Liver (tissue), 9 donors: ENCODE data around the gene PRPF40A. TPM values are rescaled to one million over a fixed set of nuclear protein-coding genes. Genes with fewer than 3 reads are reported as not detected.
"Not testable (repeated sequence)": the region's sequence is repeated elsewhere in the genome, so short reads cannot be mapped to it uniquely, and the experiment has no call there.

ENCODE experiments used
- DNase-seq: peaks from one replicate; pipeline ENCODE4 v3.0.0-alpha.2; 2017; ENCODE audit warnings: low spot score
- H3K27ac ChIP-seq, 2 donors: one replicate each; pipeline ENCODE4 v1.7.0; 2013; ENCODE audit warnings: inconsistent platforms in 2 of 2, low read length in 2 of 2, control low read depth in 1 of 2, low read depth in 1 of 2, mild to moderate bottlenecking in 1 of 2
- H3K27me3 ChIP-seq, 4 donors: one replicate each; pipeline versions ENCODE4 v1.6.1 to v1.7.0; 2013; ENCODE audit warnings: low read length in 3 of 4, inconsistent platforms in 1 of 4, mild to moderate bottlenecking in 1 of 4, moderate library complexity in 1 of 4; ENCODE audit not compliant: control insufficient read depth in 4 of 4, insufficient read depth in 4 of 4
- H3K36me3 ChIP-seq, 4 donors: one replicate each; pipeline versions ENCODE4 v1.6.1 to v1.7.0; 2013; ENCODE audit warnings: low read length in 3 of 4, mild to moderate bottlenecking in 3 of 4, low read depth in 1 of 4, moderate library complexity in 1 of 4; ENCODE audit not compliant: control insufficient read depth in 4 of 4, insufficient read depth in 3 of 4
- H3K4me1 ChIP-seq, 4 donors: one replicate each; pipeline versions ENCODE4 v1.6.1 to v1.7.0; 2013; ENCODE audit warnings: low read length in 3 of 4, mild to moderate bottlenecking in 3 of 4, moderate library complexity in 1 of 4; ENCODE audit not compliant: control insufficient read depth in 4 of 4, insufficient read depth in 4 of 4
- H3K4me3 ChIP-seq, 3 donors: one replicate each; pipeline versions ENCODE4 v1.6.1 to v1.7.0; 2013; ENCODE audit warnings: low read length in 3 of 3, control low read depth in 1 of 3, low read depth in 1 of 3, mild to moderate bottlenecking in 1 of 3
- H3K9ac ChIP-seq, 2 donors: one replicate each; pipeline ENCODE4 v1.7.0; 2013; ENCODE audit warnings: low read length in 2 of 2, mild to moderate bottlenecking in 2 of 2, moderate library complexity in 2 of 2, control low read depth in 1 of 2, low read depth in 1 of 2
- H3K9me3 ChIP-seq, 4 donors: one replicate each; pipeline versions ENCODE4 v1.6.1 to v1.7.0; 2013; ENCODE audit warnings: low read length in 3 of 4; ENCODE audit not compliant: control insufficient read depth in 4 of 4
- EGR1 ChIP-seq, 2 donors: IDR thresholded peaks; 2 replicates each; pipeline ENCODE4 v1.6.1; 2016 to 2018; ENCODE audit warnings: antibody characterized with exemption in 2 of 2, low read depth in 2 of 2
- HNF4A ChIP-seq, 2 donors: conservative IDR thresholded peaks; 2 replicates each; pipeline ENCODE4 v1.6.1; 2016; ENCODE audit warnings: antibody characterized with exemption in 2 of 2, mild to moderate bottlenecking in 2 of 2
- HNF4G ChIP-seq: IDR thresholded peaks from 2 replicates; pipeline ENCODE4 v1.6.1; 2016; ENCODE audit warnings: antibody characterized with exemption
- RAD21 ChIP-seq, 2 donors: IDR thresholded peaks; 2 replicates each; pipeline ENCODE4 v1.6.1; 2016; ENCODE audit warnings: antibody characterized with exemption in 2 of 2, mild to moderate bottlenecking in 2 of 2
- REST ChIP-seq: IDR thresholded peaks from 2 replicates; pipeline ENCODE4 v1.6.1; 2016; ENCODE audit warnings: antibody characterized with exemption, mild to moderate bottlenecking
- WGBS: extraction: QIAGEN DNeasy Blood & Tissue Kit; methylation state at CpG from one replicate; pipeline ENCODE4 v1.1.7; 2013; 5-methylcytosine and 5-hydroxymethylcytosine counted together
- polyA plus RNA-seq, 2 donors: library from polyadenylated mRNA; stranded (reverse) in 1 of 2; unstranded in 1 of 2; fragments of 200-250 nt in 1 of 2; fragments of >200 nt in 1 of 2; fragmentation: Nextera tagmentation in 1 of 2; extraction: Ambion mirVana in 1 of 2; gene quantifications; one replicate each; pipeline versions ENCODE4 v1.2.1 to v1.2.3, GENCODE V29; 2013 to 2015
- total RNA-seq, 2 donors: library from RNA; depleted of rRNA; stranded (reverse); fragments of >200 nt; gene quantifications; one replicate each; pipeline ENCODE4 v1.2.3, GENCODE V29; 2014
- TF ChIP-seq, protein P1 (sequence below): IDR thresholded peaks from 2 replicates; pipeline ENCODE4 v1.6.1; 2016; ENCODE audit warnings: antibody characterized with exemption
- TF ChIP-seq, protein P2 (sequence below): fragments of 150-350 bp; IDR thresholded peaks from 2 replicates; pipeline ENCODE4 v1.5.1; 2017; ENCODE audit warnings: improper control_type of control experiment, low read depth, low read length; ENCODE audit not compliant: missing input control
- donor health status: healthy.
- donor health status: healthy.
- donor health status: healthy.
- donor health status: healthy.
- donor health status: healthy.

Gene PRPF40A
- total and polyA plus RNA-seq, 4 donors, result 18.8 to 58.1 (median 53.7) TPM

DNA sequence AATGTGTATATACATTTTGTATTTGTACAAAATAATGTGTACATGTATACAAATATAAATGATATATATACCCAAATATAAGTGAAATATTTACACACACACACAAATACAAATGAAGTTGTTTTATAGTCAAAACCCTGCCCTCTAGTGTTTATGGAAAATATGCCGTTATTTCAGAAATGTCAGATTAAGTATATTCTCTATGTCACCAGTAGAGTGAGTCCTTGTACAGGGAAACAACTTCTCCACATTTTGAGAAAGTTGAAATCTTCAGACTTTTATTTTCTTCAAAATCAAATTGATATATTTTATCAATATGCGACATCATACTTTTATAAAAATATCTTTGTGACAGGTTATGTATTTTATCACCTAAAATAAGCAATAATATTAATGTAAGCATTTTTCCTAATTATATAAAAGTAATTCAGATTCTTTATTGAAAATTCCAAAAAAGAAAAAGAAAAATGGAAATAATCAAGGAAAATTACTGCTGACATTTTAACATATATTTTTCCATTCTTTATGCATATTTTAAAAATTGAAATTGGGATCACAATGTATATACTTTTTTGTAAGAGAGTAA, 23.6 kb upstream of the PRPF40A start:
- Histone ChIP-seq H3K4me3 (no peak overlapping the region), H3K27me3 (no peaks in the 10 kb centered on the region), H3K9me3 (no peaks in the 10 kb centered on the region), H3K4me1 (no peaks in the 10 kb centered on the region), H3K36me3 (peaks cover 0 to 3% (median 2%) of the 10 kb centered on the region in 4 donors), H3K27ac (no peak overlapping the region), H3K9ac (no peak overlapping the region)
- DNase-seq, result no peak
- TF ChIP-seq, protein P1, sequence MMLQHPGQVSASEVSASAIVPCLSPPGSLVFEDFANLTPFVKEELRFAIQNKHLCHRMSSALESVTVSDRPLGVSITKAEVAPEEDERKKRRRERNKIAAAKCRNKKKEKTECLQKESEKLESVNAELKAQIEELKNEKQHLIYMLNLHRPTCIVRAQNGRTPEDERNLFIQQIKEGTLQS, result no peak
- TF ChIP-seq EGR1 (IDR thresholded peaks at IDR 0.05; ENCODE audit: low read depth in 2 of 2) (no peak), REST (no peak), HNF4G (no peak), RAD21 (IDR thresholded peaks at IDR 0.05) (peak; percentile 91)
- TF ChIP-seq, protein P2, sequence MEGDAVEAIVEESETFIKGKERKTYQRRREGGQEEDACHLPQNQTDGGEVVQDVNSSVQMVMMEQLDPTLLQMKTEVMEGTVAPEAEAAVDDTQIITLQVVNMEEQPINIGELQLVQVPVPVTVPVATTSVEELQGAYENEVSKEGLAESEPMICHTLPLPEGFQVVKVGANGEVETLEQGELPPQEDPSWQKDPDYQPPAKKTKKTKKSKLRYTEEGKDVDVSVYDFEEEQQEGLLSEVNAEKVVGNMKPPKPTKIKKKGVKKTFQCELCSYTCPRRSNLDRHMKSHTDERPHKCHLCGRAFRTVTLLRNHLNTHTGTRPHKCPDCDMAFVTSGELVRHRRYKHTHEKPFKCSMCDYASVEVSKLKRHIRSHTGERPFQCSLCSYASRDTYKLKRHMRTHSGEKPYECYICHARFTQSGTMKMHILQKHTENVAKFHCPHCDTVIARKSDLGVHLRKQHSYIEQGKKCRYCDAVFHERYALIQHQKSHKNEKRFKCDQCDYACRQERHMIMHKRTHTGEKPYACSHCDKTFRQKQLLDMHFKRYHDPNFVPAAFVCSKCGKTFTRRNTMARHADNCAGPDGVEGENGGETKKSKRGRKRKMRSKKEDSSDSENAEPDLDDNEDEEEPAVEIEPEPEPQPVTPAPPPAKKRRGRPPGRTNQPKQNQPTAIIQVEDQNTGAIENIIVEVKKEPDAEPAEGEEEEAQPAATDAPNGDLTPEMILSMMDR, result peak; percentile 89
- 37% methylated on average over 2 of the region's 2 CpGs for WGBS

DNA sequence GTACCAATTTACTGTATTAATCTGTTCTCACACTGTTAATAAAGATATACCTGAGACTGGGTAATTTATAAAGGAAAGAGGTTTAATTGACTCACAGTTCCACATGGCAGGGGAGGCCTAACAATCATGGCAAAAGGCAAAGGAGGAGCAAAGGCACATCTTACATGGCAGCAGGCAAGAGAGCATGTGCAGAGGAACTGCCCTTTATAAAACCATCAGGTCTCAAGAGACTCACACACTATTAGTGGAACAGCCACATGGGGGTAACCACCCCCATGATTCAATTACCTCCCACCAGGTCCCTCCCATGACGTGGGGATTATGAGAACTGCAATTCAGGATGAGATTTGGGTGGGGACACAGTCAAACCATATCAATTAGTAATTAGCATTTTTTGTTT, 22.4 kb upstream of the PRPF40A start:
- not testable (repeated sequence) for DNase-seq, H3K36me3 ChIP-seq, H3K4me3 ChIP-seq, H3K9me3 ChIP-seq, H3K27ac ChIP-seq, H3K9ac ChIP-seq, H3K4me1 ChIP-seq, H3K27me3 ChIP-seq
- 97% methylated on average over 1 of the region's 1 CpG for WGBS

DNA sequence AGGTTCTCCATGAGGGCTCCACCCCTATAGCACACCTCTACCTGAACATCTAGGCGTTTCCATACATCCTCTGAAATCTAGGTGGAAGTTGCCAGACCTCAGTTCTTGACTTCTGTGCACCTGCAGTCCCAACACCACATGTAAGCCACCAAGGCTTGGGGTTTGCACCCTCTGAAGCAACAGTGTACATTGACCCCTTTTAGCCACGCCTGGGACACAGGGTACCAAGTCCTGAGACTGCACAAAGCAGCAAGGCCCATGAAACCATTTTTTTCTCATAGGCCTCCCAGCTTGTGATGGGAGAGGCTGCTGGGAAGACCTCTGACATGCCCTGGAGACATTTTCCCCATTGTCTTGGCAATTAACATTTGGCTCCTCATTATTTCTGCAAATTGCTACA, 21.2 kb upstream of the PRPF40A start:
- DNase-seq, result no peak
- H3K9ac ChIP-seq, result no peak overlapping the region
- TF ChIP-seq HNF4A (conservative IDR thresholded peaks at IDR 0.05), result peak; percentile 28 to 63
- TF ChIP-seq HNF4G, result no peak
- no peak for TF ChIP-seq REST
- WGBS, result 92% methylated on average over 2 of the region's 2 CpGs
- H3K9me3 ChIP-seq, result no peaks in the 10 kb centered on the region
- no peaks in the 10 kb centered on the region for H3K4me1 ChIP-seq
- H3K27me3 ChIP-seq, result no peaks in the 10 kb centered on the region
- H3K36me3 ChIP-seq, result peaks cover 0 to 3% (median 2%) of the 10 kb centered on the region in 4 donors
- no peak overlapping the region for H3K4me3 ChIP-seq
- H3K27ac ChIP-seq, result no peak overlapping the region

DNA sequence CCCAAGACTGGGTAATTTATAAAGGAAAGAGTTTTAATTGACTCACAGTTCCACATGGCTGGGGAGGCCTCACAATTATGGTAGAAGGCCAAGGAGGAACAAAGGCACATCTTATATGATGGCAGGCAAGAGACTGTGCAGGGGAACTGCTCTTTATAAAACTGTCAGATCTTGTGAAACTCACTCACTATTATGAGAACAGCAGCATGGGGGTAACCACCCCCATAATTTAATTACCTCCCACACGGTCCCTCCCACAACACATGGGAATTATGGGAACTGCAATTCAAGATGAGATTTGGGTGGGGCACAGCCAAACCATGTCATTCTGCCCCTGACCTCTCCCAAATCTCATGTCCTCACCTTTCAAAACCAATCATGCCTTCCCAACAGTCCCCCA, 20.2 kb upstream of the PRPF40A start:
- H3K9ac ChIP-seq, DNase-seq, H3K27me3 ChIP-seq, H3K9me3 ChIP-seq, H3K4me3 ChIP-seq, H3K4me1 ChIP-seq, H3K36me3 ChIP-seq, H3K27ac ChIP-seq: not testable (repeated sequence)
- WGBS, result 98% methylated on average over 1 of the region's 1 CpG
